ENCODE data around the gene BRPF1. TPM values are rescaled to one million over a fixed set of nuclear protein-coding genes. Genes with fewer than 3 reads are reported as not detected.

BRPF1 gene
- total and polyA plus RNA-seq, 4 donors, result 8.3 to 26.4 (median 16.0) TPM

DNA sequence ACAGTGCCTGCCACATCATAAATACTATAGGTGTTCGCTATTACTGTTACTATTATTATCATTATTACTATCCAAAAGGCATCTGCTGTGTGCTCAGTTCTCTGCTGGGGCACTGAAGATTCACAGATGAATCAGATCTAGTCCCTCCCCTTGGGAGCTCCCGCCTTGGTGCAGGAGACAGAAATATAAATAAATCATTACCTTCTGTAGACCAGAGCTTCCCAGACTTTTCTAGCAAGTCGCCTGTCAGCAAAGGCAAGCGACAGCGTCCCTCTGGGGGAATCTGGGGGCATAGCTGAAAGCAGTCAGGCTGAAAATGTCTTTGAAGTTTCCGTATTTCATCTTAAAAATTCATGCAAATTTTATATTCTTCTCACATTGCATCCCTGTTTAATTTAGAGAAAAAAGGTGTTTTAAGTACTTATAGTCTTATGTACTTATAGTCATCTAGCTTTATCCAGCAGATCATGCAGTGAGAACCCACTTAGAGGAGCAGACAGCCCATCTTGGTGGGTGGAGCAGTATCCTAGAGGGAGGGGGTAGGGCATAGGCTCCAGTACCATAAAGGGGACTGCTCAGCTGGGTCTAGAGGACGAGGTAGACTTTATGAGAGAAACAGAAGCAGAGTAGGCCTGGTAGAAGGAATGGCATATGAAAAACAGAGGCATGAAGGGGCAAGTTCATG is 10.4 kb upstream of the BRPF1 start:
- no peak overlapping the region for H3K9ac ChIP-seq (ENCODE audit: insufficient read depth in 1 of 2, low read length in 2 of 2)
- H3K36me3 ChIP-seq (ENCODE audit: control insufficient read depth in 4 of 4, insufficient read depth in 4 of 4, low read length in 4 of 4), result no peaks in the 10 kb centered on the region
- H3K27me3 ChIP-seq (ENCODE audit: control insufficient read depth in 3 of 3, insufficient read depth in 3 of 3, low read length in 2 of 3), result no peaks in the 10 kb centered on the region
- DNase-seq (no peak), ATAC-seq (ENCODE audit: insufficient read depth, low FRiP score) (no peak)
- H3K4me3 ChIP-seq, result no peak overlapping the region
- WGBS, 2 donors, result 52 to 61% methylated on average over 7 of the region's 7 CpGs
- TF ChIP-seq, protein P1, sequence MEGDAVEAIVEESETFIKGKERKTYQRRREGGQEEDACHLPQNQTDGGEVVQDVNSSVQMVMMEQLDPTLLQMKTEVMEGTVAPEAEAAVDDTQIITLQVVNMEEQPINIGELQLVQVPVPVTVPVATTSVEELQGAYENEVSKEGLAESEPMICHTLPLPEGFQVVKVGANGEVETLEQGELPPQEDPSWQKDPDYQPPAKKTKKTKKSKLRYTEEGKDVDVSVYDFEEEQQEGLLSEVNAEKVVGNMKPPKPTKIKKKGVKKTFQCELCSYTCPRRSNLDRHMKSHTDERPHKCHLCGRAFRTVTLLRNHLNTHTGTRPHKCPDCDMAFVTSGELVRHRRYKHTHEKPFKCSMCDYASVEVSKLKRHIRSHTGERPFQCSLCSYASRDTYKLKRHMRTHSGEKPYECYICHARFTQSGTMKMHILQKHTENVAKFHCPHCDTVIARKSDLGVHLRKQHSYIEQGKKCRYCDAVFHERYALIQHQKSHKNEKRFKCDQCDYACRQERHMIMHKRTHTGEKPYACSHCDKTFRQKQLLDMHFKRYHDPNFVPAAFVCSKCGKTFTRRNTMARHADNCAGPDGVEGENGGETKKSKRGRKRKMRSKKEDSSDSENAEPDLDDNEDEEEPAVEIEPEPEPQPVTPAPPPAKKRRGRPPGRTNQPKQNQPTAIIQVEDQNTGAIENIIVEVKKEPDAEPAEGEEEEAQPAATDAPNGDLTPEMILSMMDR (IDR thresholded peaks at IDR 0.05; ENCODE audit: control extremely low read depth, extremely low read depth), result no peak
- no peak overlapping the region for H3K27ac ChIP-seq (ENCODE audit: low read depth in 1 of 2, low read length in 1 of 2)
- H3K4me1 ChIP-seq (ENCODE audit: control insufficient read depth in 5 of 5, insufficient read depth in 5 of 5, low read length in 5 of 5), result no peaks in the 10 kb centered on the region
- no peaks in the 10 kb centered on the region for H3K9me3 ChIP-seq (ENCODE audit: control insufficient read depth in 4 of 4, insufficient read depth in 3 of 4, low read length in 3 of 4)

- ATAC-seq (ENCODE audit: insufficient read depth, low FRiP score) (no peak), DNase-seq (no peak)
- Histone ChIP-seq H3K4me3 (no peak overlapping the region), H3K9me3 (ENCODE audit: control insufficient read depth in 4 of 4, insufficient read depth in 3 of 4, low read length in 3 of 4) (no peaks in the 10 kb centered on the region), H3K27ac (ENCODE audit: low read depth in 1 of 2, low read length in 1 of 2) (no peak overlapping the region), H3K9ac (ENCODE audit: insufficient read depth in 1 of 2, low read length in 2 of 2) (no peak overlapping the region), H3K27me3 (ENCODE audit: control insufficient read depth in 3 of 3, insufficient read depth in 3 of 3, low read length in 2 of 3) (no peaks in the 10 kb centered on the region), H3K4me1 (ENCODE audit: control insufficient read depth in 5 of 5, insufficient read depth in 5 of 5, low read length in 5 of 5) (no peaks in the 10 kb centered on the region), H3K36me3 (ENCODE audit: control insufficient read depth in 4 of 4, insufficient read depth in 4 of 4, low read length in 4 of 4) (no peaks in the 10 kb centered on the region)
- TF ChIP-seq, protein P1 (IDR thresholded peaks at IDR 0.05; ENCODE audit: control extremely low read depth, extremely low read depth), result no peak
- 71 to 79% methylated on average over 2 of the region's 2 CpGs for WGBS, 2 donors
Measured at GRCh38 chr3:9721700-9722060, 9.9 kb upstream of the BRPF1 start.

GRCh38 chr3:9725775-9726515 is 5.6 kb upstream of the BRPF1 start:
- DNase-seq, result no peak
- H3K4me1 ChIP-seq (ENCODE audit: control insufficient read depth in 5 of 5, insufficient read depth in 5 of 5, low read length in 5 of 5), result peaks cover 0 to 5% (median 0%) of the 10 kb centered on the region in 5 donors
- no peaks in the 10 kb centered on the region for H3K9me3 ChIP-seq (ENCODE audit: control insufficient read depth in 4 of 4, insufficient read depth in 3 of 4, low read length in 3 of 4)
- WGBS, 2 donors, result 91 to 93% methylated on average over 4 of the region's 4 CpGs
- TF ChIP-seq, protein P1 (IDR thresholded peaks at IDR 0.05; ENCODE audit: control extremely low read depth, extremely low read depth), result no peak
- H3K9ac ChIP-seq (ENCODE audit: insufficient read depth in 1 of 2, low read length in 2 of 2), result no peak overlapping the region
- H3K27ac ChIP-seq (ENCODE audit: low read depth in 1 of 2, low read length in 1 of 2), result no peak overlapping the region
- H3K27me3 ChIP-seq (ENCODE audit: control insufficient read depth in 3 of 3, insufficient read depth in 3 of 3, low read length in 2 of 3), result no peaks in the 10 kb centered on the region
- no peaks in the 10 kb centered on the region for H3K36me3 ChIP-seq (ENCODE audit: control insufficient read depth in 4 of 4, insufficient read depth in 4 of 4, low read length in 4 of 4)
- ATAC-seq (ENCODE audit: insufficient read depth, low FRiP score), result no peak
- H3K4me3 ChIP-seq, result no peak overlapping the region
